Endothelial cell of umbilical vein (primary cell): Measurements from ENCODE around the gene FAM234B. TPM values are rescaled to one million over a fixed set of nuclear protein-coding genes. Genes with fewer than 3 reads are reported as not detected.

Experiments
- BruUV-seq: library from RNA; stranded (reverse); fragments of 400-500 nt; replicated peaks from 2 replicates; lab custom pipeline; 2021; lab: Mats Ljungman, UMichigan
- CTCF ChIA-PET: fragments of 300-600, 350-600 bp; sonication (Branson Sonifier 250); formaldehyde crosslinking; loops from one replicate; lab custom pipeline; 2021; ENCODE audit warnings: antibody characterized with exemption, inconsistent platforms; lab: Charles Lee
- POLR2A ChIA-PET: fragments of 300-600, 350-600 bp; sonication (Branson Sonifier 250); formaldehyde crosslinking; loops from one replicate; lab custom pipeline; 2021; ENCODE audit warnings: antibody characterized with exemption, inconsistent platforms; lab: Charles Lee
- DNase-seq: peaks from one replicate; pipeline ENCODE4 v3.0.0-alpha.2; 2011; ENCODE audit warnings: low read depth, low spot score
- FAIRE-seq: peaks from 2 replicates; lab custom pipeline; 2011; peaks lifted over from hg19 to GRCh38; lab: Jason Lieb, UNC
- H2AFZ ChIP-seq: 2 replicates; pipeline ENCODE4 v1.6.0; 2012; ENCODE audit warnings: low read depth, low read length, control low read depth, inconsistent platforms
- H3K27ac ChIP-seq: 2 replicates; pipeline ENCODE4 v1.5.1; 2011; ENCODE audit warnings: low read depth, mild to moderate bottlenecking, control low read depth, low read length, moderate library complexity; ENCODE audit not compliant: insufficient read depth
- H3K27me3 ChIP-seq, 2 experiments: 2 replicates each; pipeline versions ENCODE4 v1.6.0 to v1.6.1; 2011; ENCODE audit warnings: low read length in 2 of 2, mixed read lengths in 1 of 2; ENCODE audit not compliant: control insufficient read depth in 2 of 2, insufficient read depth in 2 of 2
- H3K36me3 ChIP-seq, 2 experiments: 2 replicates in 1 of 2; 3 replicates in 1 of 2; pipeline ENCODE4 v1.5.1; 2011; ENCODE audit warnings: low read length in 2 of 2, mild to moderate bottlenecking in 1 of 2, moderate library complexity in 1 of 2; ENCODE audit not compliant: control insufficient read depth in 2 of 2, insufficient read depth in 2 of 2; ENCODE audit errors: extremely low read depth in 1 of 2
- H3K4me1 ChIP-seq: 3 replicates; pipeline ENCODE4 v1.5.1; 2011; ENCODE audit warnings: mild to moderate bottlenecking, low read length; ENCODE audit not compliant: control insufficient read depth, insufficient read depth; ENCODE audit errors: extremely low read depth
- H3K4me2 ChIP-seq: 2 replicates; pipeline ENCODE4 v1.6.1; 2011; ENCODE audit warnings: low read length, control low read depth, mixed read lengths; ENCODE audit not compliant: insufficient read depth
- H3K4me3 ChIP-seq, 3 experiments: fragments of 200-600 bp in 1 of 3; sonication (generic), shearing (Covaris generic) in 1 of 3; replicated peaks in 1 of 3; 2 replicates each; pipeline ENCODE4 v1.5.1; 2011 to 2016; ENCODE audit warnings: control low read depth in 3 of 3, low read length in 3 of 3, mild to moderate bottlenecking in 2 of 3, inconsistent platforms in 1 of 3, low read depth in 1 of 3, moderate library complexity in 1 of 3; ENCODE audit not compliant: insufficient read depth in 1 of 3
- H3K79me2 ChIP-seq: 2 replicates; pipeline ENCODE4 v1.6.0; 2012; ENCODE audit warnings: low read length, inconsistent platforms; ENCODE audit not compliant: control insufficient read depth, insufficient read depth
- H3K9ac ChIP-seq: replicated peaks from 2 replicates; pipeline ENCODE3; 2011; ENCODE audit warnings: low read length, control low read depth; ENCODE audit not compliant: insufficient read depth; ENCODE audit errors: extremely low read depth
- H3K9me1 ChIP-seq: replicated peaks from 3 replicates; pipeline ENCODE4 v1.6.0; 2011; ENCODE audit warnings: mild to moderate bottlenecking, low read length; ENCODE audit not compliant: control insufficient read depth, insufficient read depth; ENCODE audit errors: extremely low read depth
- H3K9me3 ChIP-seq: replicated peaks from 2 replicates; pipeline ENCODE4 v1.5.1; 2012; ENCODE audit warnings: low read length, inconsistent platforms; ENCODE audit not compliant: control insufficient read depth, insufficient read depth
- H4K20me1 ChIP-seq: replicated peaks from 2 replicates; pipeline ENCODE3; 2011; ENCODE audit warnings: mild to moderate bottlenecking, low read length; ENCODE audit not compliant: control insufficient read depth, insufficient read depth; ENCODE audit errors: extremely low read depth
- CTCF ChIP-seq, 2 donors: IDR thresholded peaks; 1 replicate in 1 of 2; 2 replicates in 1 of 2; pipeline ENCODE4 v1.5.1; 2011; ENCODE audit warnings: low read length in 2 of 2, mild to moderate bottlenecking in 2 of 2, moderate library complexity in 2 of 2, control low read depth in 1 of 2, inconsistent platforms in 1 of 2, low read depth in 1 of 2; ENCODE audit not compliant: insufficient read depth in 1 of 2; ENCODE audit errors: extremely low read depth in 1 of 2
- EZH2 ChIP-seq: IDR thresholded peaks from 2 replicates; pipeline ENCODE4 v1.6.1; 2012; ENCODE audit warnings: borderline replicate concordance, low read depth, mild to moderate bottlenecking, moderate library complexity, low read length, inconsistent platforms; ENCODE audit not compliant: severe bottlenecking
- FOS ChIP-seq: IDR thresholded peaks from 2 replicates; pipeline ENCODE4 v1.6.1; 2011; ENCODE audit warnings: mild to moderate bottlenecking, low read length, moderate library complexity, borderline replicate concordance; ENCODE audit not compliant: insufficient read depth
- GATA2 ChIP-seq: IDR thresholded peaks from 2 replicates; pipeline ENCODE4 v1.7.0; 2011; ENCODE audit warnings: low read depth, mild to moderate bottlenecking, moderate library complexity, mixed read lengths, low read length; ENCODE audit not compliant: insufficient read length, insufficient read depth
- JUN ChIP-seq: IDR thresholded peaks from 2 replicates; pipeline ENCODE4 v1.6.1; 2011; ENCODE audit warnings: borderline replicate concordance, low read depth; ENCODE audit not compliant: insufficient read length, insufficient read depth
- MAX ChIP-seq: IDR thresholded peaks from 2 replicates; pipeline ENCODE4 v1.6.1; 2011; ENCODE audit not compliant: insufficient read depth, insufficient read length
- MYC ChIP-seq: IDR thresholded peaks from one replicate; pipeline ENCODE4 v1.6.1; 2011; ENCODE audit warnings: mild to moderate bottlenecking, low read depth, low read length
- POLR2A ChIP-seq: IDR thresholded peaks from 2 replicates; pipeline ENCODE4 v1.6.1; 2012; ENCODE audit warnings: low read depth, mild to moderate bottlenecking, control low read depth, low read length
- POLR2AphosphoS5 ChIP-seq: IDR thresholded peaks from 2 replicates; pipeline ENCODE4 v1.6.1; 2012; ENCODE audit warnings: low read depth, mild to moderate bottlenecking, control low read depth, low read length, moderate library complexity; ENCODE audit not compliant: insufficient read depth
- dilution Hi-C: fragments of 300-500 bp; cut with MboI; formaldehyde crosslinking; loops from one replicate; pipeline ENCODE4 v1.15.0; 2019; ENCODE audit warnings: low sequenced_read_pairs; ENCODE audit not compliant: extremely low pct_ligation_motif_present
- intact Hi-C: fragments of 100-400 bp; cut with micrococcal nuclease; formaldehyde crosslinking; loops from one replicate; pipeline ENCODE4 v1.10.0; 2022
- polyA plus RNA-seq, 4 experiments: library from polyadenylated mRNA; depleted of rRNA in 3 of 4; stranded (reverse) in 3 of 4; unstranded in 1 of 4; fragments of >200 nt; gene quantifications; 2 replicates each; pipeline versions ENCODE4 v1.2.1 to v1.2.3, GENCODE V29; 2011 to 2012; ENCODE audit warnings: missing spikeins in 1 of 4
- total RNA-seq: library from RNA; stranded (reverse); gene quantifications from 2 replicates; pipeline ENCODE4 v1.2.3, GENCODE V29; 2021

FAM234B gene
- total and polyA plus RNA-seq, 2 donors (not counting 3 experiments of a cell fraction or from before 2014, with no cell fraction given) = 4.9 to 13.2 TPM

GRCh38 chr12:13074396-13075117 is 30.4 kb downstream of the FAM234B start:
- dilution Hi-C loops (no loop called here), intact Hi-C loops (no loop called here)
- BruUV-seq = no TSS peak
- no peak overlapping the region for H3K4me2 ChIP-seq
- TF ChIP-seq EZH2 = no peak
- TF ChIP-seq GATA2 = no peak
- TF ChIP-seq POLR2A = no peak
- TF ChIP-seq CTCF (IDR thresholded peaks at IDR 0.05; ENCODE audit: extremely low read depth in 1 of 2, insufficient read depth in 1 of 2, low read depth in 1 of 2, low read length in 2 of 2) = no peak
- no peak for TF ChIP-seq POLR2AphosphoS5
- TF ChIP-seq MAX = no peak
- no peak for TF ChIP-seq JUN
- TF ChIP-seq MYC = no peak
- TF ChIP-seq FOS = no peak
- no peak overlapping the region for H3K27ac ChIP-seq
- no peak for DNase-seq
- no peak overlapping the region for H3K9ac ChIP-seq
- H3K36me3 ChIP-seq = peaks cover 2 to 3% of the 10 kb centered on the region in 2 experiments
- H3K9me1 ChIP-seq = no peaks in the 10 kb centered on the region
- H3K79me2 ChIP-seq = no peaks in the 10 kb centered on the region
- H4K20me1 ChIP-seq = no peaks in the 10 kb centered on the region
- H3K27me3 ChIP-seq = no peaks in the 10 kb centered on the region
- peaks cover under 1% of the 10 kb centered on the region for H3K4me1 ChIP-seq
- ChIA-PET CTCF (interaction anchor here (0.8 to 1.9 kb wide), 3 partner anchors 11 to 138 kb away, joined by 3 to 6 read pairs (median 4); no protein-coding TSS in a partner anchor), POLR2A (no interaction called here)
- no peak overlapping the region for H2AFZ ChIP-seq
- no peak for FAIRE-seq
- H3K4me3 ChIP-seq = no peak overlapping the region
- no peaks in the 10 kb centered on the region for H3K9me3 ChIP-seq
